Breast epithelium (tissue), 4 donors: ENCODE measurements around the gene SCYGR3. TPM values are rescaled to one million over a fixed set of nuclear protein-coding genes. Genes with fewer than 3 reads are reported as not detected.

Experiments used
- DNase-seq, 2 donors: peaks; one replicate each; pipeline ENCODE4 v3.0.0-alpha.2; 2019; ENCODE audit warnings: low spot score in 2 of 2
- H3K27ac ChIP-seq, 2 donors: fragments of 200-600 bp; sonication (generic) in 1 of 2; one replicate each; pipeline ENCODE4 v1.5.1; 2016 to 2019; ENCODE audit warnings: mild to moderate bottlenecking in 1 of 2
- H3K27me3 ChIP-seq, 2 donors: fragments of 200-600 bp; sonication (generic) in 1 of 2; one replicate each; pipeline versions ENCODE4 v1.5.1 to v1.6.0; 2017 to 2019; ENCODE audit warnings: control low read depth in 1 of 2, mild to moderate bottlenecking in 1 of 2
- H3K36me3 ChIP-seq: fragments of 200-600 bp; one replicate; pipeline ENCODE4 v1.5.1; 2019
- H3K4me1 ChIP-seq, 2 donors: fragments of 200-600 bp; sonication (generic); one replicate each; pipeline ENCODE4 v1.5.1; 2016 to 2019; ENCODE audit warnings: control low read depth in 1 of 2
- H3K4me3 ChIP-seq, 3 donors: fragments of 200-600 bp; sonication (generic); 1 replicate in 2 of 3; 2 replicates in 1 of 3; pipeline ENCODE4 v1.5.1; 2016 to 2019; ENCODE audit warnings: mild to moderate bottlenecking in 3 of 3, moderate library complexity in 2 of 3
- H3K9me3 ChIP-seq, 2 donors: fragments of 200-600 bp; sonication (generic) in 1 of 2; one replicate each; pipeline ENCODE4 v1.5.1; 2016 to 2019; ENCODE audit warnings: control low read depth in 1 of 2
- CTCF ChIP-seq, 3 donors: fragments of 450-650 bp; IDR thresholded peaks; one replicate each; pipeline ENCODE4 v1.5.1; 2016 to 2017; ENCODE audit warnings: antibody characterized with exemption in 3 of 3, mild to moderate bottlenecking in 3 of 3, moderate library complexity in 3 of 3
- POLR2A ChIP-seq: fragments of 450-650 bp; IDR thresholded peaks from one replicate; pipeline ENCODE4 v1.6.1; 2016; ENCODE audit warnings: antibody characterized with exemption, mild to moderate bottlenecking, moderate library complexity
- POLR2AphosphoS5 ChIP-seq, 3 donors: sonication (generic); formaldehyde crosslinking; IDR thresholded peaks; one replicate each; pipeline ENCODE4 v1.6.1; 2017; ENCODE audit warnings: antibody characterized with exemption in 3 of 3
- intact Hi-C: fragments of 100-400 bp; cut with DNase I; formaldehyde crosslinking; loops from one replicate; pipeline ENCODE4 v1.15.1; 2023; ENCODE audit warnings: low total_unique reads
- total RNA-seq, 3 donors: library from RNA; depleted of rRNA; stranded (reverse); fragments of >200 nt; gene quantifications; one replicate each; pipeline ENCODE4 v1.1.0, GENCODE V29; 2016

Gene SCYGR3
- total RNA-seq, 3 donors from 2014 or later: not detected

- TF ChIP-seq CTCF (IDR thresholded peaks at IDR 0.05): no peak
- no peak for TF ChIP-seq POLR2AphosphoS5 (IDR thresholded peaks at IDR 0.05)
- no peak for TF ChIP-seq POLR2A
- intact Hi-C loops: no loop called here
- H3K36me3 ChIP-seq: no peaks in the 10 kb centered on the region
- peaks cover 5 to 6% of the 10 kb centered on the region in 2 donors for H3K9me3 ChIP-seq
- no peaks in the 10 kb centered on the region for H3K27me3 ChIP-seq
- H3K4me1 ChIP-seq: no peaks in the 10 kb centered on the region
- no peak overlapping the region for H3K4me3 ChIP-seq
- DNase-seq: no peak
- no peak overlapping the region for H3K27ac ChIP-seq
These were observed 37.1 kb downstream of the SCYGR3 start for GRCh38 chr2:227577555-227577954.

- intact Hi-C loops: no loop called here
- DNase-seq: no peak
- H3K36me3 ChIP-seq: no peaks in the 10 kb centered on the region
- no peaks in the 10 kb centered on the region for H3K27me3 ChIP-seq
- H3K4me1 ChIP-seq: no peaks in the 10 kb centered on the region
- H3K27ac ChIP-seq: no peak overlapping the region
- H3K4me3 ChIP-seq: no peak overlapping the region
- H3K9me3 ChIP-seq: no peaks in the 10 kb centered on the region
- no peak for TF ChIP-seq POLR2A
- TF ChIP-seq CTCF (IDR thresholded peaks at IDR 0.05): no peak
- no peak for TF ChIP-seq POLR2AphosphoS5 (IDR thresholded peaks at IDR 0.05)
These were observed 37.8 kb downstream of the SCYGR3 start for GRCh38 chr2:227576812-227577211.

- intact Hi-C loops: no loop called here
- Histone ChIP-seq H3K4me1 (no peaks in the 10 kb centered on the region), H3K4me3 (no peak overlapping the region), H3K27ac (no peak overlapping the region), H3K9me3 (no peaks in the 10 kb centered on the region), H3K36me3 (no peaks in the 10 kb centered on the region), H3K27me3 (no peaks in the 10 kb centered on the region)
- DNase-seq: no peak
- no peak for TF ChIP-seq POLR2A
- TF ChIP-seq POLR2AphosphoS5 (IDR thresholded peaks at IDR 0.05): no peak
- no peak for TF ChIP-seq CTCF (IDR thresholded peaks at IDR 0.05)
These were observed 38.5 kb downstream of the SCYGR3 start for GRCh38 chr2:227576110-227576509.

GRCh38 chr2:227570615-227571014, 44.0 kb downstream of the SCYGR3 start:
- no peak overlapping the region for H3K27ac ChIP-seq
- H3K9me3 ChIP-seq: no peaks in the 10 kb centered on the region
- TF ChIP-seq CTCF (IDR thresholded peaks at IDR 0.05) (no peak), POLR2A (no peak), POLR2AphosphoS5 (IDR thresholded peaks at IDR 0.05) (no peak)
- no peaks in the 10 kb centered on the region for H3K4me1 ChIP-seq
- H3K4me3 ChIP-seq: no peak overlapping the region
- DNase-seq: no peak
- H3K27me3 ChIP-seq: no peaks in the 10 kb centered on the region
- H3K36me3 ChIP-seq: no peaks in the 10 kb centered on the region
- intact Hi-C loops: no loop called here

- H3K27ac ChIP-seq: no peak overlapping the region
- H3K4me1 ChIP-seq: no peaks in the 10 kb centered on the region
- no peaks in the 10 kb centered on the region for H3K27me3 ChIP-seq
- no peak overlapping the region for H3K4me3 ChIP-seq
- TF ChIP-seq CTCF (IDR thresholded peaks at IDR 0.05) (no peak), POLR2A (no peak), POLR2AphosphoS5 (IDR thresholded peaks at IDR 0.05) (no peak)
- H3K9me3 ChIP-seq: no peaks in the 10 kb centered on the region
- H3K36me3 ChIP-seq: no peaks in the 10 kb centered on the region
- DNase-seq: no peak
- intact Hi-C loops: no loop called here
These were observed 45.8 kb downstream of the SCYGR3 start for GRCh38 chr2:227568852-227569169.
